ENCODE measurements around the gene SEMA7A.
"Not testable (repeated sequence)": the region's sequence is repeated elsewhere in the genome, so short reads cannot be mapped to it uniquely, and the experiment has no call there.

SEMA7A gene

GRCh38 chr15:74373056-74373650, 60.6 kb downstream of the SEMA7A start:
- DNase-seq (ENCODE audit: low spot score), result no peak

- DNase-seq (ENCODE audit: low spot score), result no peak
Measured at GRCh38 chr15:74370471-74370870, 63.3 kb downstream of the SEMA7A start.

GRCh38 chr15:74369756-74370155, 64.0 kb downstream of the SEMA7A start:
- DNase-seq (ENCODE audit: low spot score), result no peak

GRCh38 chr15:74369084-74369745, 64.5 kb downstream of the SEMA7A start:
- DNase-seq (ENCODE audit: low spot score), result no peak

GRCh38 chr15:74368121-74368520, 65.6 kb downstream of the SEMA7A start:
- DNase-seq (ENCODE audit: low spot score), result no peak

- no peak for DNase-seq (ENCODE audit: low spot score)
Measured at GRCh38 chr15:74367296-74367854, 66.4 kb downstream of the SEMA7A start, which contains the start of gene CYP11A1. CYP11A1 (minus strand) TSS chr15:74367646; CDS start chr15:74367585, 61 bp downstream.

GRCh38 chr15:74365598-74366445, 67.9 kb downstream of the SEMA7A start:
- DNase-seq (ENCODE audit: low spot score), result no peak

GRCh38 chr15:74364936-74365597, 68.7 kb downstream of the SEMA7A start:
- DNase-seq (ENCODE audit: low spot score), result no peak

- DNase-seq (ENCODE audit: low spot score), result no peak
Measured at GRCh38 chr15:74362482-74362881, 71.3 kb downstream of the SEMA7A start.

- not testable (repeated sequence) for DNase-seq (ENCODE audit: low spot score)
Measured at GRCh38 chr15:74360855-74361254, 72.9 kb downstream of the SEMA7A start.

- not testable (repeated sequence) for DNase-seq (ENCODE audit: low spot score)
Measured at GRCh38 chr15:74359376-74359775, 74.4 kb downstream of the SEMA7A start.

All from CD4-positive, alpha-beta T cell treated with Interleukin-6 at 100 ng/mL for 8 hours (primary cell).